Left renal pelvis (tissue), 4 donors: ENCODE results near the gene TSPAN6. TPM values are rescaled to one million over a fixed set of nuclear protein-coding genes. Genes with fewer than 3 reads are reported as not detected.

Experiments used
- DNase-seq, 4 donors: peaks; one replicate each; pipeline ENCODE4 v3.0.0-alpha.2; 2013; ENCODE audit warnings: low read depth in 4 of 4, low spot score in 3 of 4
- polyA plus RNA-seq, 4 donors: library from polyadenylated mRNA; unstranded; fragments of 120-200 nt; gene quantifications; one replicate each; pipeline ENCODE4 v1.2.1, GENCODE V29; 2013; ENCODE audit not compliant: insufficient read length in 4 of 4

The TSPAN6 gene
- polyA plus RNA-seq, 4 donors: 92.8 to 183 (median 159) TPM

- DNase-seq: no peak
These were observed 12.1 kb upstream of the TSPAN6 start for GRCh38 chrX:100648458-100649417.

- DNase-seq: no peak
These were observed 11.1 kb upstream of the TSPAN6 start for GRCh38 chrX:100647739-100648138.

GRCh38 chrX:100647095-100647494 lies 10.5 kb upstream of the TSPAN6 start:
- no peak for DNase-seq

DNA sequence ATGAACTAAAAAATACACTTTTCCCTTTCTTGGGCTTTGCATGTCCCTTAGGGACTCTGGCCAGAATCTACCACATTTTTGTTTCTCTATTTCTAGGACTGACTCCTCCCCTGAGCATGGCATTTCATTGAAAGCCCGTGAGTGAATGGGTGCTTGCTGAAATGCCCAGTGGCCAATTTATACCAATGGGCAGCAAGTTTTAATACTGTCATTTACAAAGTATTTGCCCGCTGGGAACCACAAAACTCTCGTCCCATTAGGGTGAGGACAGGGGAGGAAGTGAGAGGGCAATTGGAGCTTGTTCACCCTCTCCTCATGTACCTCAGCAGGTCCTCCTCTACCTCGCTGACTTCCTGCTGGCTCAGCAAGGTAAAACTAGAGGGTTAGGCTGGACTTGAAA lies 8.5 kb upstream of the TSPAN6 start:
- DNase-seq: no peak

GRCh38 chrX:100643956-100644860 lies 7.6 kb upstream of the TSPAN6 start, which contains the start of gene SRPX2:
Gene SRPX2 (plus strand): TSS chrX:100644199. CDS start chrX:100646323, 2,124 bp downstream.
- DNase-seq: no peak

DNA sequence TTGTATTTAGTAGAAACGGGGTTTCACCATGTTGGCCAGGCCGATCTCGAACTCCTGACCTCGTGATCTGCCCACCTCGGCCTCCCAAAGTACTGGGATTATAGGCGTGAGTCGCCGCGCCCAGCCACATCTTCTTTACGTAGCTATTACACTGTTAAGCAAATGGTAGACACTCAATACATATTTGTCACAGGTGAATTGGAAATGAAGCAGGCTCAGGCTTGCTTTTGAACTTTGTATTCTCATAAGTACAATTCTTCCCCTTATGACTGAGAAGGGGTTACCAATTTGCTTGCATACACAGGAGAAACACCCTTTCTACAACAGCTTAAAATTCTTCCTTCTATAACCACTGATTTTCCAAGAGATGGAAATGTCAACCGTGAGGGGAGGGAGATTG lies 6.6 kb upstream of the TSPAN6 start:
- no peak for DNase-seq

DNA sequence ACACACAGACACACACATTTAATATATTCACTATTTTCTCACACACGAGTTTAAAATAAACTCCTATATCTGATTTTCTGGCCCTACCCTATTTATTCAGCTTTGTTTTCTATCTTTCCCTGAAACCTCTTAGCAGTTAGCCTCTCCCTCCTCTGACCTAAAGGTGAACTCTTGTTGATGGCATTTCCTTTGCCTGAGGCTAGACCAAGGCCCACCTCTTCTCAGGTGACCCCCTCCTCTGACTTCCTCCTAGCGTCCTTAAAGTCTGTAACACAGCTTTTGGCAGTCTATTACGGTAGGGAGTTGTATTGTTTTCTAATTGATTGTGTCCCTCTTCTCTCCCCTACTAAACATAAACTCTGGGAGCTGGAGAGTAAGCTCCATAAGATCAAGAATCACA lies 5.7 kb upstream of the TSPAN6 start:
- DNase-seq: no peak

GRCh38 chrX:100635989-100636320 lies 651 bp downstream of the TSPAN6 start:
- no peak for DNase-seq

- DNase-seq: no peak
These were observed 1.6 kb downstream of the TSPAN6 start for GRCh38 chrX:100635040-100635439.

- DNase-seq: no peak
These were observed 10.6 kb downstream of the TSPAN6 start for GRCh38 chrX:100625985-100626491.

DNA sequence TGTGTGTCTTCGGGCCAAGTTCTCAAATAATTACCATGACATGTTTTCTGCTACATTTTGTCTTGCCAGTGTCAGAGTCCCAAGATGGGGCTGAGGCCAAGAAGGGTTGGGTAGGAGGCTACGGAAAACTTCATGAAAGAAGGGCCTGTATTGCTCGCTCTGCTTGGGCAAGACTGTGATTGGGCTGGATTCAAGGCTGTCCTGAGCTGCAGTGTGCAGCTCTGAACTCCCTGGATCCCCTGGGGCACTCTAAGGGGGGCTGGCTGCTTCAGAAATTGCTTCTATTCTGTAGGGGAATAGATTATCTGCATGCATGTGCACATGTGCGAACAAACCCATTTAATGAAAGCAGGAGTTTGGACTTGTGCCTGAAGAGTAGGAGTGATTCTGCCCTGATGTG lies 13.6 kb downstream of the TSPAN6 start:
- DNase-seq: no peak

- DNase-seq: peak in 2 of 4 donors; percentile 14 to 22
These were observed 21.6 kb downstream of the TSPAN6 start for GRCh38 chrX:100615005-100615404.

DNA sequence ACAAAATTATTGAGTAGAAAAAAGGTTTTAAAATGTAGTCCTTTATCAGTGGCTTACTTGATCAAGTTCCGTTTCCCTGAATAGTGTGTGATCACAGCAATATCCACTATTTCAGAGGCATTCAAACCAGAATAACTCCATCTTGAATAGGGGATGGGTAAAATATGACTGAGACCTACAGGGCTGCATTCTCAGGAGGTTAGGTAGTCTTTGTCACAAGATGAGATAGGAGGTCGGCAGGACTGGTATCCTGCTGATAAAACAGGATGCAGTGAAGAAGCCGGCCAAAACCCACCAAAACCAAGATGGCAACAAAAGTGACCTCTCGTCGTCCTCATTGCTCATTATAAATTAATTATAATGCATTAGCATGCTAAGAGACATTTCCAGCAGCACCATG lies 24.7 kb downstream of the TSPAN6 start:
- DNase-seq: no peak

- no peak for DNase-seq
These were observed 27.0 kb downstream of the TSPAN6 start for GRCh38 chrX:100609591-100609990.

DNA sequence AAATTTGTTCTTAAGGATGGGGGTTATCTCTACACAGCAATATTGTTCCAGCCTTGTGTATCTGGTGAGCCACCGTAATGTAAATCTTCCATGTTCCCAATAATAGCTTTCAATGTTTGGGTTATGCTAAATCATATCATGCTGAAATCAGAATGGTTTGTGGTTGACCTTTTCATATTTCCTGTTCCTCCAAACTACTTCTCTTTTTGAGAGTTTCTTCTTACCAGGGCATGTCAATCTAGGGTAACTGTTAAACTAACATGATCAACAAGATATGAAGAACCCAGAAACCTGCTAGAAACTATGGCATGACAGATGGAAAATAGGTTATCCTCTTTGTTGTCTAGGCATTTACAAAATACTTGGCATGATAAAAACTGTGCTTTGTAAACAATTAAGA lies 29.9 kb downstream of the TSPAN6 start:
- no peak for DNase-seq

DNA sequence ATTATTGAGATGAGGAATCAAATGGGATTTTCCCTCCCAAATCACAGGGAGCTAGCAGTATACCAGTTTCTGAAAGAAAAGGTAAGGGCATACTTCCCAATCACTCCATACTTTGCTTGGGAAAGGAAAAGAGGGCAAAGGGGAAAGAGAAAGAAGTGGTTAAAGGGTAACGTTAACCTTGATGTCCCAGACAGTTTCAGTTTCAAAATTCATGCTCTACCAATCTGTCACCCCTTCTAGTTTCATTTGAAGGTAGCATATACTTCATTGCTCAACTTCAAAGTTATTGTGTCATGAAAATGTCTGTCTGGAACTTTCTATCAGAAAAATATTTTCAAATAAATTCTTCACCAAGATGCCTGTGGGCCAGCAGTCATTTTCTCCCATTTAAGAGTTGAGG lies 35.8 kb downstream of the TSPAN6 start:
- no peak for DNase-seq

DNA sequence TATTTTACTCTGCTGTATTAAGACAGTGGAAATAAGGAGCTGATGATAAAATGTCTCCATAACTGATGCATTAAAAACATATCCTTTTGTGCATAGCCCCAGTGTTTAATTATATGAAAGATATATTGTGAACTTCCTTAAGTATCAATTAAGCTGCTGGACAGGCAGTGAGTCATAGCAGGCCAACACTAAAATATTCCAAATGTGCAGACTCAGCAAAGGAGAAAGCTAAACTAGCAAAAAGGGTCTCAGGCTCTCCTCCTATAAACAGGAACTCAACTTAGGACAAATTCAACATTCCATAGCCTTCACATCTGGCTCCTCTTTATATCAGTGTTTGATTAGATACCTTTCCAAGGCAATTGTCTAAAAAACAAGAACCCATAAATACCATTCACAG lies 36.3 kb downstream of the TSPAN6 start:
- DNase-seq: no peak

GRCh38 chrX:100599456-100599855 lies 37.1 kb downstream of the TSPAN6 start:
- DNase-seq: no peak

DNA sequence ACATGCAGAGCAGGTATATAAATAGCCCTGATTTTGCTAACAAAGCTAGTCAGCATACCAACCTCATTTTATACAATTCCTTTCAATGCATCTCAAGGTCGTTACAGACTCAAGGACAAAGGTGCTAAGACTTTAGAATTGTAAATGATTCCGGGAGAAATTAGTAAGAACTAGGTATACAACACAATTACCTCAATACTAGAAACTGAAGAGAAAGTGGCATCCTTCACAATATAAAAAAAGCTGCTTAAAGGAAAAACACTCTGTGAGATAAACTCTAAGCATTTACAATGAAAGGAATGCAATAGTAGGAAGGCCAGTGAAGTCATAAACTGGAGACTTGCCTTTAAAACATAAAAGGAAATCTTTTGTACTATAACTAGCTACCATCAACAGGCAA lies 40.0 kb downstream of the TSPAN6 start:
- no peak for DNase-seq

DNA sequence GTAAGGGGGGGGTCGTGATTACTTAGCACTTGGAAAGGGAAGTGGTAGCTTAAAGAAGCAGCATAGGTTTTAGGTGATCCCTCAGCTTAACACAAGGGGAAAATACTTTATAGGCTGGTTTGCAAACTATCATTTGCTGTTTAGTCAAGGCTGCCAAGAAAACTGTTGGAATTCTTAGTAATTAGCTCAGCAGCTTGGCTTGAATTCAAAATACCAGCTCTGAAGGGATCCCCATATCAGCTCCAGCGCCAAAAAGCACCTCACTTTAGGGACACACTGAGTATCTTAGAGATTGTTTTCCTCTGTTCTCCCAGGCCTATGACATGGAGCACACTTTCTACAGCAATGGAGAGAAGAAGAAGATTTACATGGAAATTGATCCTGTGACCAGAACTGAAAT lies 43.0 kb downstream of the TSPAN6 start:
- no peak for DNase-seq

DNA sequence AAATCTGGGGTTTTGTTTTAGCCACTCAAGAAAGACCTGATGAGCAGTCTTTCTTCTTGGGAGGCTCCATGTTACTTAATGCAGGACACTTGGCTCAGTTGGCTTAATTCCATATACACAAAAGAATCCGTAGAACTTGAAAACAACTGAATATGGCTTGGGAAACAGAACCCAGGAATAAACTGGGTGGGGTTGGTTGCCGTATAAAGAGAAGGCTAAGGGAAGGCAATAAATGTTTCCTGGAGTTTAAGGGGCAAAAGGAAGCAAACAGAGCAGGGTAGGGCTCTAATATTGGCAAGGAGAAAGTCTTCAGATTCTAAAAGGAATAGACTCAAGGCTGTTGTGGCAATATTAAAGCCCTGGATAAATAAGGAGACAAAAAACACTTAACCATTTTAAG lies 43.5 kb downstream of the TSPAN6 start:
- DNase-seq: no peak
